C4-2B (cell line): ENCODE data around the gene SNCA.

ENCODE experiments used
- H3K27ac ChIP-seq: fragments of 450-650 bp; 2 replicates; pipeline ENCODE4 v1.5.1; 2017
- CTCF ChIP-seq: fragments of 450-650 bp; conservative IDR thresholded peaks from 2 replicates; pipeline ENCODE4 v1.5.1; 2017; ENCODE audit warnings: mild to moderate bottlenecking
- ZFX ChIP-seq: fragments of 450-650 bp; IDR thresholded peaks from 2 replicates; pipeline ENCODE4 v1.6.1; 2017

The SNCA gene

GRCh38 chr4:89739311-89739988, 97.5 kb downstream of the SNCA start:
- H3K27ac ChIP-seq = no peak overlapping the region
- TF ChIP-seq CTCF = no peak
- no peak for TF ChIP-seq ZFX

- TF ChIP-seq ZFX (no peak), CTCF (no peak)
- no peak overlapping the region for H3K27ac ChIP-seq
Observed at GRCh38 chr4:89737888-89738287, 99.1 kb downstream of the SNCA start.

GRCh38 chr4:89733946-89734345, 103.0 kb downstream of the SNCA start:
- no peak for TF ChIP-seq CTCF
- no peak for TF ChIP-seq ZFX
- no peak overlapping the region for H3K27ac ChIP-seq

GRCh38 chr4:89727238-89727637, 109.7 kb downstream of the SNCA start:
- TF ChIP-seq ZFX = no peak
- no peak for TF ChIP-seq CTCF
- no peak overlapping the region for H3K27ac ChIP-seq

- H3K27ac ChIP-seq = no peak overlapping the region
- TF ChIP-seq CTCF (no peak), ZFX (no peak)
Observed at GRCh38 chr4:89725268-89725667, 111.7 kb downstream of the SNCA start.

GRCh38 chr4:89724716-89725115, 112.2 kb downstream of the SNCA start:
- TF ChIP-seq CTCF = no peak
- TF ChIP-seq ZFX = no peak
- no peak overlapping the region for H3K27ac ChIP-seq

GRCh38 chr4:89723096-89723495, 113.9 kb downstream of the SNCA start:
- no peak for TF ChIP-seq ZFX
- no peak for TF ChIP-seq CTCF
- no peak overlapping the region for H3K27ac ChIP-seq
